Endothelial cell of umbilical vein (primary cell): ENCODE measurements around the gene SLC22A7. TPM values are rescaled to one million over a fixed set of nuclear protein-coding genes. Genes with fewer than 3 reads are reported as not detected.

Experiments used
- BruUV-seq: library from RNA; stranded (reverse); fragments of 400-500 nt; replicated peaks from 2 replicates; lab custom pipeline; 2021; lab: Mats Ljungman, UMichigan
- CTCF ChIA-PET: fragments of 300-600, 350-600 bp; sonication (Branson Sonifier 250); formaldehyde crosslinking; loops from one replicate; lab custom pipeline; 2021; ENCODE audit warnings: antibody characterized with exemption, inconsistent platforms; lab: Charles Lee
- POLR2A ChIA-PET: fragments of 300-600, 350-600 bp; sonication (Branson Sonifier 250); formaldehyde crosslinking; loops from one replicate; lab custom pipeline; 2021; ENCODE audit warnings: antibody characterized with exemption, inconsistent platforms; lab: Charles Lee
- DNase-seq: peaks from one replicate; pipeline ENCODE4 v3.0.0-alpha.2; 2011; ENCODE audit warnings: low read depth, low spot score
- FAIRE-seq: peaks from 2 replicates; lab custom pipeline; 2011; peaks lifted over from hg19 to GRCh38; lab: Jason Lieb, UNC
- H2AFZ ChIP-seq: 2 replicates; pipeline ENCODE4 v1.6.0; 2012; ENCODE audit warnings: low read depth, low read length, control low read depth, inconsistent platforms
- H3K27ac ChIP-seq: 2 replicates; pipeline ENCODE4 v1.5.1; 2011; ENCODE audit warnings: low read depth, mild to moderate bottlenecking, control low read depth, low read length, moderate library complexity; ENCODE audit not compliant: insufficient read depth
- H3K27me3 ChIP-seq, 2 experiments: 2 replicates each; pipeline versions ENCODE4 v1.6.0 to v1.6.1; 2011; ENCODE audit warnings: low read length in 2 of 2, mixed read lengths in 1 of 2; ENCODE audit not compliant: control insufficient read depth in 2 of 2, insufficient read depth in 2 of 2
- H3K36me3 ChIP-seq, 2 experiments: 2 replicates in 1 of 2; 3 replicates in 1 of 2; pipeline ENCODE4 v1.5.1; 2011; ENCODE audit warnings: low read length in 2 of 2, mild to moderate bottlenecking in 1 of 2, moderate library complexity in 1 of 2; ENCODE audit not compliant: control insufficient read depth in 2 of 2, insufficient read depth in 2 of 2; ENCODE audit errors: extremely low read depth in 1 of 2
- H3K4me1 ChIP-seq: 3 replicates; pipeline ENCODE4 v1.5.1; 2011; ENCODE audit warnings: mild to moderate bottlenecking, low read length; ENCODE audit not compliant: control insufficient read depth, insufficient read depth; ENCODE audit errors: extremely low read depth
- H3K4me2 ChIP-seq: 2 replicates; pipeline ENCODE4 v1.6.1; 2011; ENCODE audit warnings: low read length, control low read depth, mixed read lengths; ENCODE audit not compliant: insufficient read depth
- H3K4me3 ChIP-seq, 3 experiments: fragments of 200-600 bp in 1 of 3; sonication (generic), shearing (Covaris generic) in 1 of 3; replicated peaks in 1 of 3; 2 replicates each; pipeline ENCODE4 v1.5.1; 2011 to 2016; ENCODE audit warnings: control low read depth in 3 of 3, low read length in 3 of 3, mild to moderate bottlenecking in 2 of 3, inconsistent platforms in 1 of 3, low read depth in 1 of 3, moderate library complexity in 1 of 3; ENCODE audit not compliant: insufficient read depth in 1 of 3
- H3K79me2 ChIP-seq: 2 replicates; pipeline ENCODE4 v1.6.0; 2012; ENCODE audit warnings: low read length, inconsistent platforms; ENCODE audit not compliant: control insufficient read depth, insufficient read depth
- H3K9ac ChIP-seq: replicated peaks from 2 replicates; pipeline ENCODE3; 2011; ENCODE audit warnings: low read length, control low read depth; ENCODE audit not compliant: insufficient read depth; ENCODE audit errors: extremely low read depth
- H3K9me1 ChIP-seq: replicated peaks from 3 replicates; pipeline ENCODE4 v1.6.0; 2011; ENCODE audit warnings: mild to moderate bottlenecking, low read length; ENCODE audit not compliant: control insufficient read depth, insufficient read depth; ENCODE audit errors: extremely low read depth
- H3K9me3 ChIP-seq: replicated peaks from 2 replicates; pipeline ENCODE4 v1.5.1; 2012; ENCODE audit warnings: low read length, inconsistent platforms; ENCODE audit not compliant: control insufficient read depth, insufficient read depth
- H4K20me1 ChIP-seq: replicated peaks from 2 replicates; pipeline ENCODE3; 2011; ENCODE audit warnings: mild to moderate bottlenecking, low read length; ENCODE audit not compliant: control insufficient read depth, insufficient read depth; ENCODE audit errors: extremely low read depth
- EZH2 ChIP-seq: IDR thresholded peaks from 2 replicates; pipeline ENCODE4 v1.6.1; 2012; ENCODE audit warnings: borderline replicate concordance, low read depth, mild to moderate bottlenecking, moderate library complexity, low read length, inconsistent platforms; ENCODE audit not compliant: severe bottlenecking
- FOS ChIP-seq: IDR thresholded peaks from 2 replicates; pipeline ENCODE4 v1.6.1; 2011; ENCODE audit warnings: mild to moderate bottlenecking, low read length, moderate library complexity, borderline replicate concordance; ENCODE audit not compliant: insufficient read depth
- GATA2 ChIP-seq: IDR thresholded peaks from 2 replicates; pipeline ENCODE4 v1.7.0; 2011; ENCODE audit warnings: low read depth, mild to moderate bottlenecking, moderate library complexity, mixed read lengths, low read length; ENCODE audit not compliant: insufficient read length, insufficient read depth
- JUN ChIP-seq: IDR thresholded peaks from 2 replicates; pipeline ENCODE4 v1.6.1; 2011; ENCODE audit warnings: borderline replicate concordance, low read depth; ENCODE audit not compliant: insufficient read length, insufficient read depth
- MYC ChIP-seq: IDR thresholded peaks from one replicate; pipeline ENCODE4 v1.6.1; 2011; ENCODE audit warnings: mild to moderate bottlenecking, low read depth, low read length
- POLR2A ChIP-seq: IDR thresholded peaks from 2 replicates; pipeline ENCODE4 v1.6.1; 2012; ENCODE audit warnings: low read depth, mild to moderate bottlenecking, control low read depth, low read length
- POLR2AphosphoS5 ChIP-seq: IDR thresholded peaks from 2 replicates; pipeline ENCODE4 v1.6.1; 2012; ENCODE audit warnings: low read depth, mild to moderate bottlenecking, control low read depth, low read length, moderate library complexity; ENCODE audit not compliant: insufficient read depth
- dilution Hi-C: fragments of 300-500 bp; cut with MboI; formaldehyde crosslinking; loops from one replicate; pipeline ENCODE4 v1.15.0; 2019; ENCODE audit warnings: low sequenced_read_pairs; ENCODE audit not compliant: extremely low pct_ligation_motif_present
- intact Hi-C: fragments of 100-400 bp; cut with micrococcal nuclease; formaldehyde crosslinking; loops from one replicate; pipeline ENCODE4 v1.10.0; 2022
- polyA plus RNA-seq, 4 experiments: library from polyadenylated mRNA; depleted of rRNA in 3 of 4; stranded (reverse) in 3 of 4; unstranded in 1 of 4; fragments of >200 nt; gene quantifications; 2 replicates each; pipeline versions ENCODE4 v1.2.1 to v1.2.3, GENCODE V29; 2011 to 2012; ENCODE audit warnings: missing spikeins in 1 of 4
- total RNA-seq: library from RNA; stranded (reverse); gene quantifications from 2 replicates; pipeline ENCODE4 v1.2.3, GENCODE V29; 2021
- TF ChIP-seq, protein P1 (sequence below): IDR thresholded peaks from 2 replicates; pipeline ENCODE4 v1.6.1; 2011; ENCODE audit not compliant: insufficient read depth, insufficient read length
- TF ChIP-seq, protein P2 (sequence below), 2 donors: IDR thresholded peaks; 1 replicate in 1 of 2; 2 replicates in 1 of 2; pipeline ENCODE4 v1.5.1; 2011; ENCODE audit warnings: low read length in 2 of 2, mild to moderate bottlenecking in 2 of 2, moderate library complexity in 2 of 2, control low read depth in 1 of 2, inconsistent platforms in 1 of 2, low read depth in 1 of 2; ENCODE audit not compliant: insufficient read depth in 1 of 2; ENCODE audit errors: extremely low read depth in 1 of 2

The SLC22A7 gene
- total and polyA plus RNA-seq, 2 donors (not counting 3 experiments of a cell fraction or from before 2014, with no cell fraction given) = not detected

DNA sequence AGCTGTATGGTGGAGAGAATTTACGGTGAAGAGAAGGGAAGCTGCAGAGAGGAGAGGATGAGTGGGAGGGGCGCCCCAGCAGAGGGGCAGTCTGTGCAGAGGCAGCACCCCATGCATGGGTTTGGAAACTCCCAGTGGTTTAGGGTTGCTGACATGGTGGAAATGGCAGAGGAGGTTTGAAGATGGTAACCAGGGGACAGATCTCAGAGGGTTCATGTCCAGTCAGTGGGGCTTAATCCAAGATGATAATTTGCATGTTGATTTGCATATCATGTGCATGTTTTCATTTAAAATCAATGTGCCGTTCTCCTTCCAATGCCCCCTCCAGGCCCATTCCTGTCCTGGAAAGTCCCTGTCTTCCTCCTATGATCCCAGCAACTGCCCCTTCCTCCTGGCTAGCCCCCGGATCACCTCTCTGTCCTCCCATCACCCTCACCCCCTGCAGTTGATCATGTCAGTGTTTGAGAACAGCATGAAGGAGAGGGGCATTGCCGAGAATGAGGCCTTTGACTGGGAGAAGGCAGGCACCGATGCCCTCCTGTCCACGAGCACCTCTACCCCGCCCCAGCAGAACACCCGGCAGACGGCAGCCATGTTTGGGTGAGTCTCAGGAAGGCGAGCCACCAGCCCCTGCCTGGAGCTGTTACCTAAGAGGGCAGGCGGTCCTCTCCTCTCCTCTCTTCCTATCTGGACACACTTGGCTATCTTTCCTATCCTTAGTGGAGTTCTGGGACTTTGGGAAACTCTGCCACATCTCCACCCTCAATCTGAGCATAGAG lies 40.5 kb upstream of the SLC22A7 start:
- Histone ChIP-seq H3K36me3 (no peaks in the 10 kb centered on the region), H3K4me1 (no peaks in the 10 kb centered on the region), H3K4me2 (no peak overlapping the region), H3K79me2 (no peaks in the 10 kb centered on the region), H3K9ac (no peak overlapping the region), H3K9me1 (no peaks in the 10 kb centered on the region), H3K9me3 (no peaks in the 10 kb centered on the region), H3K27me3 (no peaks in the 10 kb centered on the region), H3K4me3 (no peak overlapping the region), H2AFZ (no peak overlapping the region), H4K20me1 (no peaks in the 10 kb centered on the region), H3K27ac (no peak overlapping the region)
- dilution Hi-C loops (no loop called here), intact Hi-C loops (no loop called here)
- BruUV-seq = no TSS peak
- no peak for FAIRE-seq
- ChIA-PET CTCF (no interaction called here), POLR2A (no interaction called here)
- TF ChIP-seq EZH2 (no peak), FOS (no peak), POLR2A (no peak), MYC (no peak), POLR2AphosphoS5 (no peak), JUN (no peak), GATA2 (no peak)
- TF ChIP-seq, protein P1, sequence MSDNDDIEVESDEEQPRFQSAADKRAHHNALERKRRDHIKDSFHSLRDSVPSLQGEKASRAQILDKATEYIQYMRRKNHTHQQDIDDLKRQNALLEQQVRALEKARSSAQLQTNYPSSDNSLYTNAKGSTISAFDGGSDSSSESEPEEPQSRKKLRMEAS = no peak
- TF ChIP-seq, protein P2, sequence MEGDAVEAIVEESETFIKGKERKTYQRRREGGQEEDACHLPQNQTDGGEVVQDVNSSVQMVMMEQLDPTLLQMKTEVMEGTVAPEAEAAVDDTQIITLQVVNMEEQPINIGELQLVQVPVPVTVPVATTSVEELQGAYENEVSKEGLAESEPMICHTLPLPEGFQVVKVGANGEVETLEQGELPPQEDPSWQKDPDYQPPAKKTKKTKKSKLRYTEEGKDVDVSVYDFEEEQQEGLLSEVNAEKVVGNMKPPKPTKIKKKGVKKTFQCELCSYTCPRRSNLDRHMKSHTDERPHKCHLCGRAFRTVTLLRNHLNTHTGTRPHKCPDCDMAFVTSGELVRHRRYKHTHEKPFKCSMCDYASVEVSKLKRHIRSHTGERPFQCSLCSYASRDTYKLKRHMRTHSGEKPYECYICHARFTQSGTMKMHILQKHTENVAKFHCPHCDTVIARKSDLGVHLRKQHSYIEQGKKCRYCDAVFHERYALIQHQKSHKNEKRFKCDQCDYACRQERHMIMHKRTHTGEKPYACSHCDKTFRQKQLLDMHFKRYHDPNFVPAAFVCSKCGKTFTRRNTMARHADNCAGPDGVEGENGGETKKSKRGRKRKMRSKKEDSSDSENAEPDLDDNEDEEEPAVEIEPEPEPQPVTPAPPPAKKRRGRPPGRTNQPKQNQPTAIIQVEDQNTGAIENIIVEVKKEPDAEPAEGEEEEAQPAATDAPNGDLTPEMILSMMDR (IDR thresholded peaks at IDR 0.05; ENCODE audit: extremely low read depth in 1 of 2, insufficient read depth in 1 of 2, low read depth in 1 of 2, low read length in 2 of 2) = no peak
- no peak for DNase-seq
